Neuronal stem cell (in vitro differentiated cells): ENCODE results near the gene SLC39A11.
"Not testable (repeated sequence)": the region's sequence is repeated elsewhere in the genome, so short reads cannot be mapped to it uniquely, and the experiment has no call there.

Source experiments
- DNase-seq: peaks from one replicate; pipeline ENCODE4 v3.0.0-alpha.2; 2013; ENCODE audit warnings: low spot score
- H2AFZ ChIP-seq: one replicate; pipeline ENCODE4 v1.6.1; 2013; ENCODE audit warnings: mild to moderate bottlenecking, low read length, inconsistent platforms
- H2AK5ac ChIP-seq: 2 replicates; pipeline ENCODE4 v1.6.1; 2013; ENCODE audit warnings: low read depth, mild to moderate bottlenecking, inconsistent platforms, low read length, moderate library complexity, mixed read lengths
- H2BK120ac ChIP-seq: 2 replicates; pipeline ENCODE4 v1.6.1; 2013; ENCODE audit warnings: low read depth, mild to moderate bottlenecking, inconsistent platforms, low read length, moderate library complexity, mixed read lengths
- H2BK12ac ChIP-seq: one replicate; pipeline ENCODE4 v1.6.1; 2013; ENCODE audit warnings: low read length, inconsistent platforms
- H2BK15ac ChIP-seq: 2 replicates; pipeline ENCODE4 v1.6.1; 2013; ENCODE audit warnings: mild to moderate bottlenecking, low read length, inconsistent platforms, mixed read lengths
- H2BK5ac ChIP-seq: one replicate; pipeline ENCODE4 v1.6.1; 2013; ENCODE audit warnings: inconsistent platforms, mild to moderate bottlenecking, low read length, moderate library complexity
- H3K14ac ChIP-seq: one replicate; pipeline ENCODE4 v1.6.1; 2013; ENCODE audit warnings: low read length, inconsistent platforms
- H3K18ac ChIP-seq: 2 replicates; pipeline ENCODE4 v1.6.1; 2013; ENCODE audit warnings: low read length, inconsistent platforms
- H3K23ac ChIP-seq: 2 replicates; pipeline ENCODE4 v1.6.1; 2013; ENCODE audit warnings: low read depth, mild to moderate bottlenecking, mixed read lengths, low read length, inconsistent platforms; ENCODE audit not compliant: poor library complexity
- H3K27ac ChIP-seq: replicated peaks from 3 replicates; pipeline ENCODE4 v1.5.1; 2013; ENCODE audit warnings: low read length, inconsistent platforms
- H3K27me3 ChIP-seq, 3 experiments: 2 replicates each; pipeline ENCODE4 v1.6.1; 2013; ENCODE audit warnings: low read length in 3 of 3, mild to moderate bottlenecking in 2 of 3, inconsistent platforms in 1 of 3, low read depth in 1 of 3, mixed read lengths in 1 of 3, moderate library complexity in 1 of 3; ENCODE audit not compliant: control insufficient read depth in 3 of 3, insufficient read depth in 3 of 3
- H3K36me3 ChIP-seq, 2 donors: replicated peaks in 1 of 2; 2 replicates each; pipeline ENCODE4 v1.6.1; 2013; ENCODE audit warnings: low read length in 2 of 2; ENCODE audit not compliant: control insufficient read depth in 2 of 2, insufficient read depth in 2 of 2
- H3K4ac ChIP-seq: 2 replicates; pipeline ENCODE4 v1.6.1; 2013; ENCODE audit warnings: inconsistent platforms, mild to moderate bottlenecking, low read length, moderate library complexity
- H3K4me1 ChIP-seq, 2 donors: 1 replicate in 1 of 2; 2 replicates in 1 of 2; pipeline ENCODE4 v1.6.1; 2013; ENCODE audit warnings: low read length in 2 of 2, low read depth in 1 of 2; ENCODE audit not compliant: control insufficient read depth in 2 of 2, insufficient read depth in 1 of 2
- H3K4me2 ChIP-seq: one replicate; pipeline ENCODE4 v1.6.1; 2013; ENCODE audit warnings: mild to moderate bottlenecking, low read length, inconsistent platforms; ENCODE audit not compliant: insufficient read depth, poor library complexity, severe bottlenecking
- H3K4me3 ChIP-seq, 2 donors: 2 replicates each; pipeline ENCODE4 v1.5.1; 2013; ENCODE audit warnings: low read length in 2 of 2, mild to moderate bottlenecking in 2 of 2, inconsistent platforms in 1 of 2, moderate library complexity in 1 of 2
- H3K79me1 ChIP-seq: one replicate; pipeline ENCODE4 v1.6.1; 2013; ENCODE audit warnings: low read depth, mild to moderate bottlenecking, inconsistent platforms, low read length, moderate library complexity
- H3K9ac ChIP-seq: one replicate; pipeline ENCODE4 v1.6.1; 2013; ENCODE audit warnings: mild to moderate bottlenecking, low read depth, low read length, inconsistent platforms; ENCODE audit not compliant: poor library complexity
- H3K9me3 ChIP-seq, 2 donors: replicated peaks in 1 of 2; 2 replicates each; pipeline versions ENCODE3 to v1.6.1; 2013; ENCODE audit warnings: low read length in 2 of 2, mild to moderate bottlenecking in 2 of 2, inconsistent platforms in 1 of 2, low read depth in 1 of 2, mixed read lengths in 1 of 2, moderate library complexity in 1 of 2; ENCODE audit not compliant: control insufficient read depth in 2 of 2, insufficient read depth in 1 of 2
- H4K8ac ChIP-seq: one replicate; pipeline ENCODE4 v1.6.1; 2013; ENCODE audit warnings: low read depth, mild to moderate bottlenecking, inconsistent platforms, low read length, moderate library complexity
- H4K91ac ChIP-seq: one replicate; pipeline ENCODE4 v1.6.1; 2013; ENCODE audit warnings: low read length, low read depth, mild to moderate bottlenecking, inconsistent platforms; ENCODE audit not compliant: poor library complexity
- WGBS, 2 donors: extraction: QIAGEN DNeasy Blood & Tissue Kit; methylation state at CpG; one replicate each; pipeline ENCODE4 v1.1.7; 2013; ENCODE audit warnings: missing lambda C conversion rate in 2 of 2, mixed read lengths in 1 of 2; ENCODE audit not compliant: insufficient read length in 2 of 2, insufficient replicate concordance in 1 of 2; ENCODE audit errors: extremely low coverage in 2 of 2; 5-methylcytosine and 5-hydroxymethylcytosine counted together

SLC39A11 gene

DNA sequence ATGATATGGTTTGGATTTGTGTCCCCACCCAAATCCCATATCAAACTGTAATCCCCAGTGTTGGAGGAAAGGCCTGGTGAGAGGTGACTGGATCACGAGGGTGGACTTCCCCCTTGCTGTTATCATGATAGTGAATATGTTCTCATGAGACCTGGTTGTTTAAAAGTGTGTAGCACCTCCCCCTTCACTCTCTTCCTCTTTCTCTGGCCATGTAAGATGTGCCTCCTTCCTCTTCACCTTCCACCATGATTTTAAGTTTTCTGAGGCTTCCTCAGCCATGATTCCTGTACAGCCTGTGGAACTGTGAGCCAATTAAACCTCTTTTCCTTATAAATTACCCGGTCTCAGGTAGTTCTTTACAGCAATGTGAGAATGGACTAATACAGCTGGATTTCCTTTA, 266.4 kb downstream of the SLC39A11 start:
- H2AFZ ChIP-seq, H2BK15ac ChIP-seq, H4K8ac ChIP-seq, H2AK5ac ChIP-seq, H2BK12ac ChIP-seq, H3K27me3 ChIP-seq, H3K18ac ChIP-seq, H3K9ac ChIP-seq, H4K91ac ChIP-seq, H2BK120ac ChIP-seq, H3K4me1 ChIP-seq, DNase-seq, H3K27ac ChIP-seq, H3K14ac ChIP-seq, H2BK5ac ChIP-seq, H3K23ac ChIP-seq, H3K79me1 ChIP-seq, H3K4me3 ChIP-seq, H3K4ac ChIP-seq, H3K4me2 ChIP-seq, H3K36me3 ChIP-seq: not testable (repeated sequence)
- no CpG with 5 or more reads among the region's 2 CpGs for WGBS, 2 donors
- peaks cover 8 to 11% of the 10 kb centered on the region in 2 donors for H3K9me3 ChIP-seq

DNA sequence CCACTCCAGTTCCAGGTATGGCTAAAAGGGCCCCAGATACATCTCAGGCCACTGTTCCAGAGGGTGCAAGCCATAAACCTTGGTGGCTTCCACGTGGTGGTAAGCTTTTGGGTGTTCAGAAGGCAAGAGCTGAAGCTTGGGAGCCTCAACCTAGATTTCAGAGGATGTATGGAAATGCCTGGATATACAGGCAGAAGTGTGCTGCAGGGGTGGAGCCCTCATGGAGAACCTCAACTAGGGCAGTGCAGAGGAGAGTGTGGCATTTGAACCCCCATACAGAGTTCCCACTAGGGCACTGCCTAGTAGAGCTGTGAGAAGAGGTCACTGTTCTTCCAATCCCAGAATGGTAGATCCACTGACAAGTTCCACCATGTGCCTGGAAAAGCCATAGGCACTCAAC, 267.3 kb downstream of the SLC39A11 start:
- Histone ChIP-seq H3K4me3 (no peak overlapping the region), H3K14ac (no peak overlapping the region), H3K4me2 (no peak overlapping the region), H3K27me3 (no peaks in the 10 kb centered on the region), H3K27ac (no peak overlapping the region), H2AK5ac (no peak overlapping the region), H3K18ac (no peak overlapping the region), H4K91ac (no peak overlapping the region), H2AFZ (no peak overlapping the region), H3K79me1 (no peaks in the 10 kb centered on the region), H3K36me3 (no peaks in the 10 kb centered on the region), H3K4ac (no peak overlapping the region), H3K23ac (no peak overlapping the region), H2BK12ac (no peak overlapping the region), H3K4me1 (peaks cover 0 to 2% of the 10 kb centered on the region in 2 donors), H4K8ac (no peak overlapping the region), H3K9me3 (peaks cover 8 to 11% of the 10 kb centered on the region in 2 donors), H3K9ac (no peak overlapping the region), H2BK15ac (no peak overlapping the region), H2BK120ac (no peak overlapping the region), H2BK5ac (no peak overlapping the region)
- WGBS, 2 donors, result no CpG with 5 or more reads among the region's 1 CpG
- DNase-seq, result no peak

DNA sequence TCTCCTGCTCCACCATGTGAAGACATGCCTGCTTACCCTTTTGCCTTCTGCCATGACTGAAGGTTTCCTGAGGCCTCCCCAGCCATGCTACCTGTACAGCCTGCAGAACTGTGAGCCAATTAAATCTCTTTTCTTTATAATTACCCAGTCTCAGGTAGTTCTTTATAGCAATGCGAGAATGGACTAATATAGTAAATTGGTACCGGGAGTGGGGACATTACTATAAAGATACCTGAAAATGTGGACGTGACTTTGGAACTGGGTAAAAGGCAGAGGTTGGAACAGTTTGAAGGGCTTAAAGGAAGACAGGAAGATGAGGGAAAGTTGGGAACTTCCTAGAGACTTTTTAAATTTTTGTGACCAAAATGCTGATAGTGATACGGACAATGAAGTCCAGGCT, 268.2 kb downstream of the SLC39A11 start:
- H3K4me2 ChIP-seq, H2AK5ac ChIP-seq, H2BK5ac ChIP-seq, H3K14ac ChIP-seq, H3K4ac ChIP-seq, H2BK120ac ChIP-seq, H3K79me1 ChIP-seq, DNase-seq, H3K27me3 ChIP-seq, H4K91ac ChIP-seq, H2BK12ac ChIP-seq, H4K8ac ChIP-seq, H3K9ac ChIP-seq, H3K36me3 ChIP-seq, H3K18ac ChIP-seq, H3K27ac ChIP-seq, H2BK15ac ChIP-seq, H3K4me1 ChIP-seq, H3K4me3 ChIP-seq, H2AFZ ChIP-seq, H3K23ac ChIP-seq: not testable (repeated sequence)
- peaks cover 8 to 11% of the 10 kb centered on the region in 2 donors for H3K9me3 ChIP-seq
- whole genome bisulfite sequencing, 2 donors, result no CpG with 5 or more reads among the region's 4 CpGs

DNA sequence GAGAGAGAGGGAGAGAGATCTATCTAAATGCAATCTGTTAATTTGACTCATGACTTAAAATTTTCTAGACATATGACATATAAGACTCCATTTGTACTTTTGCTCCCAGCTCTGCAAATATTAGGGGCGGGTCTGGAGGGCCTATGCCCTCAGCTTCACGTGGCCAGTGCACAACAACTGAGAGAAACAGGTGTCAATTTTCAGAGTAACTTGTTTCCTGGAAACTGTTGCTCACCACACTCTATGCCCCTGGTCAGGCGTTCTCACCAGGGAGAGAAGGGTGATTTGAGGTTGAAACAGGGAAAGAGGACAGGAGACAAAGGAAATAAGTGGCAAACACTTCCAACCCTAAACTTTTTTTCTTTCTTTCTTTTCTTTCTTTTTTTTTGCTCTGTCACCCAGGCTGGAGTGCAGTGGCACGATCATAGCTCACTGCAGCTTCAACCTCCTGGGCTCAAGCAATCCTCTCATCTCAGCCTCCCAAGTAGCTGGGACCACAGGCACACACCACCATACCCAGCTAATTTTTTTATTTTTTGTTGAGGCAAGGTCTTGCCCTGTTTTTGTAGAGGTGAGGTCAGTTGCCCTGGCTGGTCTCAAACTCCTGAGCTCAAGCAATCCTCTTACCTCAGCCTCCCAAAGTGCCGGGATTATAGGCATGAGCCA, 270.0 kb downstream of the SLC39A11 start:
- peaks cover 8 to 11% of the 10 kb centered on the region in 2 donors for H3K9me3 ChIP-seq
- H3K4me3 ChIP-seq, result no peak overlapping the region
- H4K91ac ChIP-seq, result no peak overlapping the region
- H3K79me1 ChIP-seq, result no peaks in the 10 kb centered on the region
- H2AK5ac ChIP-seq, result no peak overlapping the region
- H3K4ac ChIP-seq, result no peak overlapping the region
- no peak overlapping the region for H2BK120ac ChIP-seq
- no peak overlapping the region for H3K27ac ChIP-seq
- DNase-seq, result no peak
- no peak overlapping the region for H3K18ac ChIP-seq
- no peak overlapping the region for H2AFZ ChIP-seq
- no peak overlapping the region for H2BK15ac ChIP-seq
- H3K36me3 ChIP-seq, result no peaks in the 10 kb centered on the region
- no CpG with 5 or more reads among the region's 5 CpGs for WGBS, 2 donors
- H4K8ac ChIP-seq, result no peak overlapping the region
- H3K27me3 ChIP-seq, result no peaks in the 10 kb centered on the region
- H2BK5ac ChIP-seq, result no peak overlapping the region
- no peak overlapping the region for H3K9ac ChIP-seq
- H3K4me1 ChIP-seq, result no peaks in the 10 kb centered on the region
- H3K4me2 ChIP-seq, result no peak overlapping the region
- no peak overlapping the region for H3K14ac ChIP-seq
- H2BK12ac ChIP-seq, result no peak overlapping the region
- no peak overlapping the region for H3K23ac ChIP-seq
